GM12865 (cell line): Measurements from ENCODE around the gene KDELR1.

Source experiments
- DNase-seq: peaks from one replicate; pipeline ENCODE4 v3.0.0; 2010; ENCODE audit warnings: low read depth
- H3K4me3 ChIP-seq: 2 replicates; pipeline ENCODE4 v1.5.1; 2011; ENCODE audit warnings: mild to moderate bottlenecking, low read depth, low read length, control low read depth
- CTCF ChIP-seq: IDR thresholded peaks from 2 replicates; pipeline ENCODE4 v1.5.1; 2011; ENCODE audit warnings: low read length, control low read depth, low read depth, inconsistent platforms; ENCODE audit not compliant: insufficient read depth; ENCODE audit errors: missing control alignments

Gene KDELR1

GRCh38 chr19:48398102-48398374 is 6.7 kb upstream of the KDELR1 start:
- TF ChIP-seq CTCF, result no peak
- peak overlapping the region; percentile 63 for H3K4me3 ChIP-seq
- no peak for DNase-seq

- no peak for DNase-seq
- peak overlapping the region; percentile 63 for H3K4me3 ChIP-seq
- TF ChIP-seq CTCF, result no peak
Observed at GRCh38 chr19:48397263-48398101, 6.1 kb upstream of the KDELR1 start.

DNA sequence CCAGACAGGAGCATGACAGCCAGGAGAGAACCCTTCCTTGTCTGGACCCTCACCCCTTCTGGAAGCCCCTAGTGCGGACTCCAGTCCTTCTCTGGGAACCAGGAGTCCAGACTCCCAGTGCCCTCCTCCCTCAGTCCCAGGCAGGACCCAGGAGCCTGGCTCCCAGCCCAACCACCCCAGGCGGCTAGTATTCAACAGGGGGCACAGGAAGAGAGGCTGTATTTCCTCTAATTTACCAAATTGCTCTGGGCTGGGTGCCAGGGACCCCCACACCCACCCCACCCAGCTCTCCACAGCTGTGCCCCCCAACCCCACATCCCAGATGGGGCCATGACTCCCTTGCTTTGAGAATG is 5.4 kb upstream of the KDELR1 start:
- TF ChIP-seq CTCF, result no peak
- no peak overlapping the region for H3K4me3 ChIP-seq
- DNase-seq, result no peak

- DNase-seq, result no peak
- TF ChIP-seq CTCF, result no peak
- no peak overlapping the region for H3K4me3 ChIP-seq
Observed at GRCh38 chr19:48396016-48396823, 4.9 kb upstream of the KDELR1 start.

DNA sequence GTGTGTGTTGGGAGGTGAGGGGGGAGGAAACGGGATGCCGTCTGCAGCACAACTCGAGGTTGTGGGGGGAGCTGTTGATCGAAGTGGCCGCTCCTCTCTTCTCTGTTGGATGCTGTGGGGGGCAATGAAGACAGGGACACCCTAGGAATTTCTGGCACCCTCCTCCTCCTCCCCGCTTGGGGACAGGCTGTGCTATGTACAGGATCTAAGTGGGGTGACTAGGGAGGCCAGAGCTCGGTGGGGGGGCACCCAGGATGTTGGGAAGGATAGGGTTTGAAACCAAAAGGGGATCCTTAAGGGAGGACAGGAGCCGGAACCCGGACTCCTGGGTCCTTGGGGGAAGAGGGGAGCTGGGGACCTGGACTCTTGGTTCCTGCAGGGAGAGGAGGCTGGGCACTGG is 4.1 kb upstream of the KDELR1 start:
- no peak for TF ChIP-seq CTCF
- no peak overlapping the region for H3K4me3 ChIP-seq
- DNase-seq, result no peak

DNA sequence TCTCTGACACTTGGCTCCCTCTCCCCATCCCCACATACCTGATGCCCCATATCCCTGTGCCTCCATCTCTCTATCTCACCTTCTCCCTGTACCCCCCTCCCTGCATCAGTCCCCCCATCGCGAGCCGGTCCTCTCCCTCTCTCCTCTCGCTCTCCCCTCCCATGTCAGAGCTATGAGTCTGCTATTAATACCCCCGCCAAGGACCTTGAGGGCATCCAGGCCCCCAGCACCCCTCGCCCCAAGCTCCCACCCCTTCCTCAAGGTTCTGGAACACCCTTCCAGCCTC is 3.8 kb upstream of the KDELR1 start:
- no peak for DNase-seq
- no peak overlapping the region for H3K4me3 ChIP-seq
- TF ChIP-seq CTCF, result no peak
